Breast epithelium (tissue), 3 donors: Measurements from ENCODE around the gene WDR90.
A peak's percentile ranks its signal among the peaks of the same experiment; 100 is the strongest.

ENCODE experiments used
- POLR2A ChIP-seq: fragments of 450-650 bp; IDR thresholded peaks from one replicate; pipeline ENCODE4 v1.6.1; 2016; ENCODE audit warnings: antibody characterized with exemption, mild to moderate bottlenecking, moderate library complexity
- TF ChIP-seq, protein P1 (sequence below), 3 donors: fragments of 450-650 bp; IDR thresholded peaks; one replicate each; pipeline ENCODE4 v1.5.1; 2016 to 2017; ENCODE audit warnings: antibody characterized with exemption in 3 of 3, mild to moderate bottlenecking in 3 of 3, moderate library complexity in 3 of 3

DNA sequence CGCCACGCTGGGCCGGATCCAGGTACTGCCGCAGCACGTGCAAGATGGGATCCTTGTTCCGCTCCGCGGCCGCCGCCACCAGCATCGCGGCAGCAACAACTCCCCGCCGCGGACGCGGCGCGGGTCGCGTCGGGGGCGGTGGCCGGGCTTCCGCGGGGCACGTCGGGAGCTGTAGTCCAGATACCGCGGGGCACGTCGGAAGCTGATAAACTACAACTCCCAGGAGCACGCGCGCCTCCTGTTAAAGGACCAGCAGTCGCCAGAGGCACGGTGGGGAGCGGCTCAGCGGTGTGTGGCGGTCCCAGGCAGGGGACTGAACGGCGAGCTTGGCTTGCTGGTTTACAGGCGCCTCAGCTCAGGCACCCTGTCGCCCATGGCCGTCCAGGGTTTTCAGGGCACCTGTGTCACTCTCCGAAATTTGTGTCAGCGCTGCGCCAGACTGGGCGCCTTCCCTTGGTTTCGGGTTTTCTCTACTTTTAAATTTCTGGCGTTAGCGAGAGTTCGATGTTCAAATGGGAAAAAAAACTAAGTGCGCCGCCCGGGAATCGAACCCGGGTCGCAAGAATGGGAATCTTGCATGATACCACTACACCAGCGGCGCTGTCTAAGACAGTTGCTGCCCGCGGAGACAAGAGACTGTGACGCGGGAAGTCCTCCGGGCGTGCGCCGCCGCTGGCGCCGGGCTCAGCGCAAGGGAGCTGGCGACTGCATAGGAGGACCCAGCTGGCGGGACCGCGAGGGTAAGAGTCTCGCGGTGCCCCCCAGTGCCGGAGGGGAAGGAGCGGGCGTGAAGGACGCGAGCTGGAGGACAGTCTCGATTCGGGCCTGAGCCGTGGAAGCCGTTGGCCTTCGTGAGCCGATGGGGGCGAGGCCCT, 12.7 kb upstream of the WDR90 start, which contains the start of gene METTL26:
- no peak for TF ChIP-seq POLR2A
- TF ChIP-seq, protein P1, sequence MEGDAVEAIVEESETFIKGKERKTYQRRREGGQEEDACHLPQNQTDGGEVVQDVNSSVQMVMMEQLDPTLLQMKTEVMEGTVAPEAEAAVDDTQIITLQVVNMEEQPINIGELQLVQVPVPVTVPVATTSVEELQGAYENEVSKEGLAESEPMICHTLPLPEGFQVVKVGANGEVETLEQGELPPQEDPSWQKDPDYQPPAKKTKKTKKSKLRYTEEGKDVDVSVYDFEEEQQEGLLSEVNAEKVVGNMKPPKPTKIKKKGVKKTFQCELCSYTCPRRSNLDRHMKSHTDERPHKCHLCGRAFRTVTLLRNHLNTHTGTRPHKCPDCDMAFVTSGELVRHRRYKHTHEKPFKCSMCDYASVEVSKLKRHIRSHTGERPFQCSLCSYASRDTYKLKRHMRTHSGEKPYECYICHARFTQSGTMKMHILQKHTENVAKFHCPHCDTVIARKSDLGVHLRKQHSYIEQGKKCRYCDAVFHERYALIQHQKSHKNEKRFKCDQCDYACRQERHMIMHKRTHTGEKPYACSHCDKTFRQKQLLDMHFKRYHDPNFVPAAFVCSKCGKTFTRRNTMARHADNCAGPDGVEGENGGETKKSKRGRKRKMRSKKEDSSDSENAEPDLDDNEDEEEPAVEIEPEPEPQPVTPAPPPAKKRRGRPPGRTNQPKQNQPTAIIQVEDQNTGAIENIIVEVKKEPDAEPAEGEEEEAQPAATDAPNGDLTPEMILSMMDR (IDR thresholded peaks at IDR 0.05): peak in 1 of 3 donors; percentile 25
